NCI-H510A (cell line): Measurements from ENCODE around the gene PSAPL1.
"Not testable (repeated sequence)": the region's sequence is repeated elsewhere in the genome, so short reads cannot be mapped to it uniquely, and the experiment has no call there.

Source experiments
- DNase-seq: peaks from one replicate; lab custom pipeline; 2025; lab: John Stamatoyannopoulos, UW

The PSAPL1 gene

GRCh38 chr4:7458066-7458425, 23.3 kb upstream of the PSAPL1 start:
- no peak for DNase-seq

- DNase-seq = no peak
These were observed 22.7 kb upstream of the PSAPL1 start for GRCh38 chr4:7457201-7458065.

- not testable (repeated sequence) for DNase-seq
These were observed 18.1 kb upstream of the PSAPL1 start for GRCh38 chr4:7452802-7453201.

- no peak for DNase-seq
These were observed 17.1 kb upstream of the PSAPL1 start for GRCh38 chr4:7451800-7452199.

GRCh38 chr4:7451434-7451789, 16.7 kb upstream of the PSAPL1 start:
- DNase-seq = no peak

- no peak for DNase-seq
These were observed 16.2 kb upstream of the PSAPL1 start for GRCh38 chr4:7450775-7451433.

- DNase-seq = no peak
These were observed 13.3 kb upstream of the PSAPL1 start for GRCh38 chr4:7448036-7448435.

- no peak for DNase-seq
These were observed 12.5 kb upstream of the PSAPL1 start for GRCh38 chr4:7447236-7447635.

- no peak for DNase-seq
These were observed 10.0 kb upstream of the PSAPL1 start for GRCh38 chr4:7444731-7445130.

GRCh38 chr4:7444314-7444713, 9.6 kb upstream of the PSAPL1 start:
- no peak for DNase-seq

- no peak for DNase-seq
These were observed 7.9 kb upstream of the PSAPL1 start for GRCh38 chr4:7442574-7443162.

GRCh38 chr4:7441201-7441600, 6.5 kb upstream of the PSAPL1 start:
- DNase-seq = no peak

GRCh38 chr4:7439699-7440098, 5.0 kb upstream of the PSAPL1 start:
- DNase-seq = no peak

- DNase-seq = no peak
These were observed 1.5 kb upstream of the PSAPL1 start for GRCh38 chr4:7436256-7436655.

- DNase-seq = no peak
These were observed 836 bp upstream of the PSAPL1 start for GRCh38 chr4:7435471-7436061.

GRCh38 chr4:7434141-7434765, 477 bp downstream of the PSAPL1 start:
- no peak for DNase-seq

GRCh38 chr4:7433376-7434140, 1.2 kb downstream of the PSAPL1 start:
- DNase-seq = no peak

GRCh38 chr4:7432531-7433375, 2.0 kb downstream of the PSAPL1 start:
- no peak for DNase-seq

- no peak for DNase-seq
These were observed 2.8 kb downstream of the PSAPL1 start for GRCh38 chr4:7431696-7432530.
